HG02623 (cell line): ENCODE data around the gene SAP30.

Experiments used
- ATAC-seq: cut with Tn5 transposase; IDR thresholded peaks from one replicate; pipeline ENCODE4 v1.9.1; 2021; ENCODE audit warnings: moderate library complexity; ENCODE audit not compliant: unreplicated experiment

The SAP30 gene, protein sequence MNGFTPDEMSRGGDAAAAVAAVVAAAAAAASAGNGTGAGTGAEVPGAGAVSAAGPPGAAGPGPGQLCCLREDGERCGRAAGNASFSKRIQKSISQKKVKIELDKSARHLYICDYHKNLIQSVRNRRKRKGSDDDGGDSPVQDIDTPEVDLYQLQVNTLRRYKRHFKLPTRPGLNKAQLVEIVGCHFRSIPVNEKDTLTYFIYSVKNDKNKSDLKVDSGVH

DNA sequence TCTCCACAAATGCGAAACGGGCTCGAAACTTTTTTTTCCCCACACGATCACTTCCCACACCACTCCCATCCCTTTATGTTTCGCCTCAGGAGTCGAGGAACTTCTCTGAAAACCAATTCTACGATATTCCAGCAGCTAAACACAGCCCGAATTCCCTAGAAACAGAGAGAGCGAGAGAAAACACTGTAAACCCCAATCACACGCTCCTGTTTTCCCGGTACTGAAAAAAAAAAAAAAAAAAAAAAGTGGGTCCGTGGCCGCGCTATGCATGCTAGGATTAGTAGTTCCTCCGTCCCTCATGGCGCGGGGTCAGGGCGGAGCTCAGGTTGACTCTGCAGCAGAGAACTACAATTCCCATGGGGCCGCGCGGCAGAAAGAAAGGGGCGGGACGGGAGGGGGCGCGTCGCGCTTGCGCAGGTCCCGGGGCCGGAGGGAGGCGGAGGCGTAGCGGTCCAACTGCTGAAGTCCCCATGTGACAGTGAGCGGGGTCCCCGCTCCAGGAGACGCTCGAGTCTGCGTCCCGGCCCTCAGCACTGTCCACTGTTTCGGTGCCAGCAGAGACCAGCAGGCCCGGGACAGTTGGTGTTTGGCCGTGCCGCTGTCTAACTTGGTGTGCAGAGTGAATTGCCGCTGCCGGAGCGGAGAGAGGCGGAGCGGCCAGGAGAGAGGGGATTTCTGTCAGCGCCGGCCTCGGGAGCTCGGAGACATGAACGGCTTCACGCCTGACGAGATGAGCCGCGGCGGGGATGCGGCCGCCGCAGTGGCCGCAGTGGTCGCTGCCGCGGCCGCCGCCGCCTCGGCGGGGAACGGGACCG lies at the start of gene SAP30:
Gene SAP30 (plus strand): TSS at position 478 of the 815 bp plus-strand sequence. CDS start 229 bp downstream, at position 707.
- ATAC-seq = peak; percentile 62

DNA sequence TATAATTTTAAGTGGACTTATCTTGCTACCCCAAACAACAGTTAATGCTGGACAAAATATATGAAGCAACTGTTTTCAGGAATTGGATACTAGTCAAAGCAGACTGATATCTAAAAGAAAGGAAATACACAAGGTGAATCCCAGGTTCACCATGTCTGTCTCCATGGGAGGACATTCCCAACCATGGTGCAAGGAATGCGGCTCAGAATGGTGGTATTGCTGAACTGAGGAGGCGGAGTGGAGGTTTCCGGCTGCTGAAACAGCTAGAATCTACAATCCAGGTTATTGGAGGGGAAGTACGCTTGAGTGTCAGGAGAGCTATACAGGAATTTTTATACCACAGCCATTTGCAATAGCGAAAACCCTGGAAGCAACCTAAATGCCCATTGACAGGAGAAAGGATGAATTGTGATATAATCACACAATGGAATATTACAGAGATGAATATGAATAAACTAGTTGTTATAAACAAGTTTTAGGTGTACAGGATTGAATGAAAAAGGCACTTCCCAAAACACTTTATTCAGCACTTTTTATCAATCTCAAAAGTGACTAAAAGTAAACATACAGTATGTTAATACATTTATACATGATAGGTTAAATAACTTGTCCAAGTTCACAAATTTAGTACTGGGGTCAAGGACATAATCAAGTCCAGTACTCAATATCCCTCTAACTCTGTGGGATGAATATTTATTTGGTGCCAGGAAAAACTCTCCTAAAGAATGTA lies 45.6 kb upstream of the SAP30 start:
- ATAC-seq = no peak

DNA sequence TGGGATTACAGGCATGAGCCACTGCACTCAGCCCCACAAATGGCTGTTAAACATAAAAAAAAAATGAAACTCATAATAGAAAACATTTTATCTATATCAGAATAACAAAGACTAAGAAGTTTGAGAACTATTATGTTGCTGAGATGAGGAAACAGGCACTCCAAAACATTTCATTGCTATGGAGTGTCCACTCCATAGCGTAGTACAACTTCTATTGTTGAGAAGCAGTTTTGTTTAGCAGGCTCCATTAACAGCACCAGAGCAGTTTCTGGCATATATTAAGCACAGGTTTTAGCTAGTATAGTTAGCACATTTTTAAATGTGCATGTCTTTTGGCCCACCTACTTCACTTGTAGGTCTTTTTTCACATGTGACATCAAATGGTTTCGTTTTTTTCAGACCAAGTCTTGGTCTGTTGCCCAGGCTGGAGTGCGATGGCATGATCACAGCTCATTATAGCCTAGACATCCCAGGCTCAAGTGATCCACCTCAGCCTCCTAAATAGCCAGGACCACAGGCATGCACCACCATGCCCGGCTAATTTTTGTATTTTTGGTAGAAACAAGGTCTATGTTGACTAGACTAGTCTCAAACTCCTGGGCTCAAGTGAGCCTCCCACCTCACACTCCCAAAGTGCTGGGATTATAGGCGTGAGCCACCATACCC lies 42.4 kb upstream of the SAP30 start:
- ATAC-seq = no peak

DNA sequence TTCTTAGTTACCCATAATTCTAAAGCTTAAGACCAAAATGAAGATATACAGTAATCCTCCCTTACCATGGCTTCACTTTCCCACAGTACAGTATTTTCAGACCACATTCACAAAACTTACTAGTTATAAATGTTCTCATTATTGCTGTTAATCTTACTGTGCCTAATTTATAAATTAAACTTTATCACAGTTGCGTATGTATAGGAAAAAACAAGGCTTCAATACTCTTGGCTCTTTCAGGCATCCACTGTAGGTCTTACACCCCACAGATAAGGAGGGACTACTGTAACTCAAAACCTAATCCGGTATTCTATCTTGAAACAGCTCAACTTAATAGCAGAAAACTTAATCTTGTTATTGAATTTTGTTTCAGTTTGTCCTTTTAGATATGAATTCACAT lies 40.2 kb upstream of the SAP30 start:
- ATAC-seq = no peak

DNA sequence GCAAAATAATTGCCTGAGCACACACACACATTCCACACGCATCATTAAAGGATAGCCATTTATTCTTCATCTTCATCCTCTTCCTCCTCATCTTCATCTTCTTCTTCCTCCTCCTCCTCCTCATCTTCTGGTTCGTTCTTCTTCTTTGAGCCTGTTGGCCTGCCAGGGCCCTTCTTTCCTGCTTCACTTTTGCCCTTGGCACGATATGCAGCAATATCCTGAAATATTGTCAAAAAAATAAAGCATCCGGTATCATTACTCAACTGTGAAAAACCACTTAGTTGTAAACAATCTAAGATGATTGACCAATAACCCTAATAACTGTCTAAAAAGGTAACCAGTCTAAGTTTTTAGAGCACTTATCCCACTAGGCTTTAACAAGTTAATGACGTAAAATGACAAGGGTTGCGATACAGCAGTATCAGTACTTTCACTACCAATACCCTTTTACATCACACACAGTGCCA lies 38.7 kb upstream of the SAP30 start:
- no peak for ATAC-seq

GRCh38 chr4:173332963-173333657 lies 37.6 kb upstream of the SAP30 start:
- no peak for ATAC-seq

DNA sequence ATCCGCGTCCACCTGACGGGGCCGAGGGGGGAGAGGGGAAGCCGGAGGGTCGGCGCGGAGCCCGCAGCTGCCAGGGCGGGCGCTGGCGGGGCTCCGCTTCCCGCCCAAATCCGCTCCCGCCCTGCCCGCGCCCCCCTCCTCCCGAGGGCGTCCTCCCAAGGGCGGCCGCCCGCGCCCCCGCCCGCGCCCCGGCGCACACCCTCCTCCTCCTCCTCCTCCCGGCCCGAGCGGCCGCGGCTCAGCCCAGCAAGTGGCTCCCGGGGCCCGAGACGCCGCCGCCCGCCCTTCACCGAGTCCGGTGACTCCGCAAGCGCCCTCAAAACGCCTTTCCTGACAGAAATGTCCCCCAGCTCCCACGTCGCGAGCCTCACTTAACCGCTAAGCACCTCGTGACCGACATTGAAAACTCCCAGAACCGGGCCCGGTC lies 37.1 kb upstream of the SAP30 start:
- ATAC-seq = no peak

DNA sequence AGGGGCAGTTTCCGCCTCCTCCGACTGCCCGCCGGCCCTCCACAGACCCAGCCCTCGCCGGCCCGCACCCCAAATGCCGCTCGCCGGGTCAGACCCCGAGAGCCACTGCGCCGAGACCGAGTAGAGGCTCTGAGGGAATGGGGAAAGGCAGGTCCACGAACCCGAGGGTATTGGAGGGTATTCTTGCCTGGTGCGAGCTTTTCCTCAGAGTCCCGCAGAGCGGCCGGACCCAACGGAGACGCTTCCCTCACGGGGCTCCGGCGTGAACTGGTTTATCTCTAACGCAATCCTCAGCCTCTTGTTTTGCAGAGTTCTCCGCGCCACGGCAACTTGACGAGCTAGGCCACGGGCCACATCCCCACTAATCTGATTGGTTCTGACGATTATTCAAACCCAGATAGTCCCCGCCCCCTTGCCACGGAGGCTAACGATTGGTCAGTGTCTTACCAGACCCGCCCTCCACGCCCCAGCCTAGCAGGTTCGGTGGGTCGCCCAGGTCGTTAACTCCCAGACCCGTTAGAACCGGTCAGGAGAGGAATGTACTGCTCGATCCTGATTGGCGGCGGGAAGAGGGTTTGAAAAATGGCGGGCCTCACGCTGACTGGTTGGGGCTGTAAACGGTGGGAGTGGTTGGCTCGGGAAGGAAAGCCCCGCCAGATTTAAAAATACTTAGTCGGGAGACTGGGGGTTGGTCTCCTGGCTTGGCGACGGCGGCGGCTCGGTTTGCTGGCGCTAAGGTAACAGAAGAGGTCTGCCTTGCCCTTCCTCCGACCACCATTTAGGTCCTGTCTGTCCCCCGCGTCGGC lies 36.5 kb upstream of the SAP30 start, which contains the start of gene HMGB2:
Gene HMGB2 (minus strand): TSS at position 274 of the 806 bp plus-strand sequence. CDS start 709 bp downstream, outside the sequence.
- ATAC-seq = peak; percentile 92

DNA sequence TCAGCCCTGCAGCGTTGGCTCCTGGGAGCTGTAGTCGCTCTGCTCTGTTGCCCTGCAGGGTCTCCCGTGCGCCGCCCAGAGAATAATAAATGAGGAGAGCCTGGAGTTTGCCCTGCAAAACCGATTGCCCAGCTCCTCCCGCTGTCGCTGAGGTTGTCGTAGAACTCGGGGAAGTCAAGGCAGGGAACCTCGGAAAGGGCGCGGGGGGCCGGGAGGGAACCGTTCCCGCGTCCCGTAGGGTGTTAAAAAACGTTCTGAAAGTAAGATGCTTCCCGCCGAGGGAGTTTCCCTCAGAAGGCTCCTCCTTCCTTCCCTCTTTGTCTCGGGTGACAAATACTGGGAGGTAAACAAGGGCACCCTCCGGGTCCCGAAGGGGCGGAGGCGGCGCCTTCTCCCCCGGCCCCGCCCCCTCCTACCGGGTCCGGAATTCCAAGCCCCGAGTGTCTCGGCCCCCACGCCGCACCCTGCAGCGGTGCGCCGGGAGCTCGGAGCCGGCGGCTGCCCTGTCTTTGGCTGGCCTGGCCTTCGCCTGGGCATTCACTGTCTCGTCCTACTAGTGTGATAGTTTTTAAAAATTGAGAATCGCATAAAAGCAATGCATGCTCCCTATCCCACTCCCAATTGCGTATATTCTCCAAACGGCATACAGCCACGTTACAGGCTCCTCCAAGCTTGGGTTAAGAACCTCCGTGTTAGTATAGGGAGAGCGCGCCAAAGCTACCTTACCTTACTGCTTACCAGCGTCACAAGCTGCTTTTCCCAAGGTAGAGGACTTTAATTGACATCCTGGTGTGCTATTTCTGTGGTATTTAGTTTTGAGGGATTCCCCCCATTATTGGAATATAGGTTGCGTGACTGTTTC lies 35.6 kb upstream of the SAP30 start:
- peak; percentile 25 for ATAC-seq

- ATAC-seq = no peak
These were observed 33.3 kb upstream of the SAP30 start for GRCh38 chr4:173337463-173337862.

GRCh38 chr4:173343832-173344397 lies 26.8 kb upstream of the SAP30 start:
- no peak for ATAC-seq

GRCh38 chr4:173345648-173346047 lies 25.1 kb upstream of the SAP30 start:
- ATAC-seq = no peak

- no peak for ATAC-seq
These were observed 24.7 kb upstream of the SAP30 start for GRCh38 chr4:173346074-173346473.

- no peak for ATAC-seq
These were observed 23.3 kb upstream of the SAP30 start for GRCh38 chr4:173347467-173347866.

GRCh38 chr4:173357939-173358338 lies 12.8 kb upstream of the SAP30 start:
- no peak for ATAC-seq

DNA sequence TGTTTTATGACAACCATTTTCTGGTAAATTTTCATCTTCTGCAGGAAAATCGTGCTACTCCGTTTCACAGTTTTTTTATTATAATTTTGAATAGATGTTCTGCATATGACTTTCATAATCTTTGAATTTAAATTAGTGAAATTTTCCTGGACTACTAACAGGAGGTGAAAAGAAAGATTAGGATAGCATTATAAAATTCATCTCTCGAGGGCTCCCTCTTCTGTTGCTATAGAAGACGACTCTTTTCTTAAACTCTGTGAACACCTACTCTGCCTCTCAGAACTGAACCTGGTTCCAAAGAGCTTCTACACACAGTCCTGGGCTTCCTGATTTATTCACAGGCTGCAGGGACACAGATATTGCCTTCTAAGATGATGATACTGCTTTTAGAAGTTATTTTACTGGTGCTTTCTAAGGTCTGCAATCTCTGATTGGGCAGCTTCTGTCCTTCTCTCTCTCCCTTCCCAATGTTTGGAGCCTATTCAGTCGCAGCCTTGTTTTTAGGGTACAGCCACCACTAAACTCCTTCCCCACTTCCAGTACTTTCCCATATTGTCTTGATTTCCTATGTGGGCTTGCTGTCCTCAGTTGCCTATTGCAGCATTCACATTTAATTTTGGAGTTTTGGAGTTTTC lies 10.1 kb upstream of the SAP30 start:
- no peak for ATAC-seq

DNA sequence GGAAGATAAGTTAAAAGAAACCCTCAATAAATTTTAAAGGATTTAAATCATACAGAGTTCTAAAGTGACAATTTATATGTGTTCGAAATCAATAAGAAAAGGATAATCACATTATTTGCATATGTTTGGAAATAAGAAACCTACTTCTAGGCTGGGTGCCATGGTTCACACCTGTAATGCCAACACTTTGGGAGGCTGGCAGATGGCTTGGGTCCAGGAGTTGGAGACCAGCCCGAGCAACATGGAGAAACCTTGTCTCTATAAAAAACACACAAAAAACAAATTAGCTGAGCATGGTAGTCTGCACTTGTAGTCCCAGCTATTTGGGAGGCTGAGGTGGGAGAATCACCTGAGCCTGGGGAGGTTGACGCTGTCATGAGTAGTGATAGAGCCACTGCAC lies 8.1 kb upstream of the SAP30 start:
- no peak for ATAC-seq
